Upper lobe of right lung (tissue), 1 donor: ENCODE measurements around the gene SIM2. TPM values are rescaled to one million over a fixed set of nuclear protein-coding genes. Genes with fewer than 3 reads are reported as not detected.

Experiments used
- ATAC-seq: fragments of 200-7000 bp; cut with Tn5 transposase; one replicate; pipeline ENCODE4 v1.9.1; 2020; ENCODE audit warnings: mild to moderate bottlenecking, moderate library complexity
- DNase-seq: peaks from one replicate; pipeline ENCODE4 v3.0.0-alpha.2; 2020
- H3K27ac ChIP-seq: fragments of 200-600 bp; one replicate; pipeline ENCODE4 v1.8.0; 2022
- H3K27me3 ChIP-seq: fragments of 200-600 bp; one replicate; pipeline ENCODE4 v1.8.0; 2022; ENCODE audit warnings: mild to moderate bottlenecking
- H3K36me3 ChIP-seq: fragments of 200-600 bp; one replicate; pipeline ENCODE4 v1.8.0; 2022
- H3K4me1 ChIP-seq: fragments of 200-600 bp; one replicate; pipeline ENCODE4 v1.8.0; 2022
- H3K4me3 ChIP-seq: fragments of 200-600 bp; one replicate; pipeline ENCODE4 v1.8.0; 2022; ENCODE audit warnings: mild to moderate bottlenecking
- H3K9me3 ChIP-seq: fragments of 200-600 bp; one replicate; pipeline ENCODE4 v1.8.0; 2022
- CTCF ChIP-seq: fragments of 200-600 bp; IDR thresholded peaks from one replicate; pipeline ENCODE4 v1.8.0; 2022; ENCODE audit warnings: antibody characterized with exemption
- intact Hi-C: fragments of 100-400 bp; cut with DNase I; formaldehyde crosslinking; loops from one replicate; pipeline ENCODE4 v1.11.0; 2022
- total RNA-seq: library from RNA; stranded (reverse); fragmentation: NEBNext Ultra II Directional; extraction: Animal tissue kit (Norgen Biotek cat#: 25700); gene quantifications from one replicate; pipeline ENCODE4 v1.2.1, GENCODE V29; 2021
- donor health status: DM: no; HTN: yes; CAD: no; lungs with severe emphysema.

The SIM2 gene
- total RNA-seq, 1 donor from 2014 or later: not detected

- no peak for TF ChIP-seq CTCF
- DNase-seq: no peak
- Histone ChIP-seq H3K27me3 (peaks cover 100% of the 10 kb centered on the region), H3K9me3 (no peaks in the 10 kb centered on the region), H3K4me1 (peaks cover 20% of the 10 kb centered on the region), H3K4me3 (no peak overlapping the region), H3K27ac (no peak overlapping the region), H3K36me3 (no peaks in the 10 kb centered on the region)
- intact Hi-C loops: no loop called here
- no peak for ATAC-seq
These were observed 5.4 kb upstream of the SIM2 start for GRCh38 chr21:36693489-36694030.

GRCh38 chr21:36694031-36694515, 4.8 kb upstream of the SIM2 start:
- H3K4me1 ChIP-seq: peaks cover 25% of the 10 kb centered on the region
- intact Hi-C loops: no loop called here
- H3K27me3 ChIP-seq: peaks cover 100% of the 10 kb centered on the region
- no peak for TF ChIP-seq CTCF
- H3K27ac ChIP-seq: no peak overlapping the region
- H3K4me3 ChIP-seq: no peak overlapping the region
- ATAC-seq (no peak), DNase-seq (no peak)
- no peaks in the 10 kb centered on the region for H3K36me3 ChIP-seq
- no peaks in the 10 kb centered on the region for H3K9me3 ChIP-seq

GRCh38 chr21:36694593-36695282, 4.2 kb upstream of the SIM2 start:
- Histone ChIP-seq H3K4me1 (peaks cover 31% of the 10 kb centered on the region), H3K27me3 (peaks cover 100% of the 10 kb centered on the region), H3K36me3 (no peaks in the 10 kb centered on the region), H3K4me3 (no peak overlapping the region), H3K9me3 (no peaks in the 10 kb centered on the region), H3K27ac (no peak overlapping the region)
- intact Hi-C loops: no loop called here
- TF ChIP-seq CTCF: no peak
- DNase-seq (no peak), ATAC-seq (no peak)

- Histone ChIP-seq H3K4me1 (peaks cover 32% of the 10 kb centered on the region), H3K4me3 (no peak overlapping the region), H3K36me3 (no peaks in the 10 kb centered on the region), H3K27me3 (peaks cover 100% of the 10 kb centered on the region), H3K9me3 (no peaks in the 10 kb centered on the region), H3K27ac (no peak overlapping the region)
- ATAC-seq (no peak), DNase-seq (no peak)
- intact Hi-C loops: no loop called here
- no peak for TF ChIP-seq CTCF
These were observed 3.7 kb upstream of the SIM2 start for GRCh38 chr21:36695283-36695634.

- peak; percentile 62 for DNase-seq
- no peaks in the 10 kb centered on the region for H3K36me3 ChIP-seq
- H3K27me3 ChIP-seq: peaks cover 100% of the 10 kb centered on the region
- no peak overlapping the region for H3K4me3 ChIP-seq
- no peaks in the 10 kb centered on the region for H3K9me3 ChIP-seq
- intact Hi-C loops: no loop called here
- ATAC-seq: no peak
- no peak overlapping the region for H3K27ac ChIP-seq
- H3K4me1 ChIP-seq: peaks cover 38% of the 10 kb centered on the region
- no peak for TF ChIP-seq CTCF
These were observed 3.1 kb upstream of the SIM2 start for GRCh38 chr21:36695671-36696389.
